HG02973 (cell line): ENCODE results near the gene PPM1J.
A peak's percentile ranks its signal among the peaks of the same experiment; 100 is the strongest.
"Not testable (repeated sequence)": the region's sequence is repeated elsewhere in the genome, so short reads cannot be mapped to it uniquely, and the experiment has no call there.

ENCODE experiments used
- ATAC-seq: cut with Tn5 transposase; IDR thresholded peaks from one replicate; pipeline ENCODE4 v1.9.1; 2021; ENCODE audit warnings: moderate library complexity; ENCODE audit not compliant: unreplicated experiment

The PPM1J gene, protein sequence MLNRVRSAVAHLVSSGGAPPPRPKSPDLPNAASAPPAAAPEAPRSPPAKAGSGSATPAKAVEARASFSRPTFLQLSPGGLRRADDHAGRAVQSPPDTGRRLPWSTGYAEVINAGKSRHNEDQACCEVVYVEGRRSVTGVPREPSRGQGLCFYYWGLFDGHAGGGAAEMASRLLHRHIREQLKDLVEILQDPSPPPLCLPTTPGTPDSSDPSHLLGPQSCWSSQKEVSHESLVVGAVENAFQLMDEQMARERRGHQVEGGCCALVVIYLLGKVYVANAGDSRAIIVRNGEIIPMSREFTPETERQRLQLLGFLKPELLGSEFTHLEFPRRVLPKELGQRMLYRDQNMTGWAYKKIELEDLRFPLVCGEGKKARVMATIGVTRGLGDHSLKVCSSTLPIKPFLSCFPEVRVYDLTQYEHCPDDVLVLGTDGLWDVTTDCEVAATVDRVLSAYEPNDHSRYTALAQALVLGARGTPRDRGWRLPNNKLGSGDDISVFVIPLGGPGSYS

DNA sequence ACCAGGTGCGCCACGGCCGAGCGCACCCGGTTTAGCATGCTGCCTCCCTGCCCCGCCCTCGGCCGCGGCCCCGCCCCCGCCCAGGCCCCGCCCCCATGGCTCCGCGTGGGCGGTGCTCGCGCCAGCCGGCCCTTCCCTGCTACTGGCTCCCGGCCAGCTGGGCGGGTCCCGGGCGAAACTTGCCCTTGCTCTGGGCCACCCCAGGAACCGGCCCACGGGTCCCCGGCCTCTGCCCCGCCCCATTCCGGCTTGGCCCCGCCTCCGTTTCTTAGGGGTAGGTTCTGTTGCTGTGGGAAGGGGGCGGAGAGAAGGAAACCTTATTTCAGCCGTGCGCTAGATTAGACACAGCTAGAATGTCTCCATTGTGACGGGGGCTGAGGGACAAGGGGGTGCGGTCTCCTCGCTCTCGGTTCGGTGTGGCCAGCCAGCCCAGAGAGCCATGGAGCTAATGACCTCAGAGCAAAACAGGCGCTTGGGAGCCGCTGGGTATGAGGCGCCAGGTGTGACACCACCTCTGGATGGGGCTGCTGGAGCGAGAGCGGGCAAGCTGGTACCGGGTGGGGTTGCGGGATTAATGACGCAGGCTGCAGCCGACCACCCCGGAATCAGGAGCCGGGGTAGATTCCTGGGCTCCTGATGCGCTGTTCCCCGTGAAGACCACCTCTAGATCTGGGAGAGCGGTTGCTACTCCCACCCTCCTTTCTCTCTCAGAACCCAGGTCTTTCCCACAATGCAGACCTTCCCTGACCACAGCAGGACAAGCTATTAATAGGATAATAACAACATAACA lies at the start of gene PPM1J:
Gene PPM1J (minus strand): TSS at position 69 of the 790 bp plus-strand sequence. CDS start 31 bp downstream, at position 38.
- ATAC-seq, result peak; percentile 67

DNA sequence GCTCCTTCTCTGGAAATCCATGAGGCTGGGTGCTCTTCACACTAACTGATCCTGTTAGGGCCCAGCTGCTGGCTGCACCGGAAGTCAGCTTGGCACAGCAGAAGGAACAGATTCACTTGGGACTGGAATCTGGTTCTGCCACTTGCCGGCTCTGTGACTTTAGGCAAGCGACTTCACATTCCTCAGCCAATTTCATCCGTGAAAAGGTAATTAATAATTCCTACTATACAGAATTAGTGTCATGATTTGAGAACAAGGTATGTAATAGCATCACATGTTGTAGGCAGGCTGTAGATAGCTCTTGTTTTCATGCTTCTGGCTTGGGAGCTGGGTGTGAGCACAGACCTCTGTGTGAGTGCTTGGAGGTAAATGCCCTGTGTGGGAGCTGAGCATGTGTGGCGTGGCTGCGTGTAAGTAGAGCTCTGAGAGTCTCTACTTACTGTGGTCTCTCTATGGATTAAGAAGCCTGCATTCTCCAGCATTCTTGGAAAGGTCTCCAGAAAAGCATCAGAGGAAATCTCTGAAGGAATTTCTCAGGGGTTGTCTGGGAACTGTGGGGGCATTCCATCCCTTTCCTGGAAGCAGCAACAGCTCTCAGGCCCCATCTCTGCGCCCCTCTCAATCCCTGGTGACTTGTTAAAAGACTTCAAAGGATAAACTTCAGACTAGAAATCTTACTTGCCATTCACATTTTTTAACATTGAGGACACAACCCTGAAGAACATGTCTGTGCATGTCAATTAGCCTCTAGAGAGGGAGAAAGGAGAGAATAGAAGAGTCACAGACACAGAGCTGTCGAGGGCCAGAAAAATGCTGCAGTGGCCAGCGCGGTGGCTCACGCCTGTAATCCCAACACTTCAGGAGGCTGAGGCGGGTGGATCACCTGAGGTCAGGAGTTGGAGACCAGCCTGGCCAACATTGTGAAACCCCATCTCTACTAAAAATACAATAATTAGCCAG lies 47.7 kb upstream of the PPM1J start:
- no peak for ATAC-seq

DNA sequence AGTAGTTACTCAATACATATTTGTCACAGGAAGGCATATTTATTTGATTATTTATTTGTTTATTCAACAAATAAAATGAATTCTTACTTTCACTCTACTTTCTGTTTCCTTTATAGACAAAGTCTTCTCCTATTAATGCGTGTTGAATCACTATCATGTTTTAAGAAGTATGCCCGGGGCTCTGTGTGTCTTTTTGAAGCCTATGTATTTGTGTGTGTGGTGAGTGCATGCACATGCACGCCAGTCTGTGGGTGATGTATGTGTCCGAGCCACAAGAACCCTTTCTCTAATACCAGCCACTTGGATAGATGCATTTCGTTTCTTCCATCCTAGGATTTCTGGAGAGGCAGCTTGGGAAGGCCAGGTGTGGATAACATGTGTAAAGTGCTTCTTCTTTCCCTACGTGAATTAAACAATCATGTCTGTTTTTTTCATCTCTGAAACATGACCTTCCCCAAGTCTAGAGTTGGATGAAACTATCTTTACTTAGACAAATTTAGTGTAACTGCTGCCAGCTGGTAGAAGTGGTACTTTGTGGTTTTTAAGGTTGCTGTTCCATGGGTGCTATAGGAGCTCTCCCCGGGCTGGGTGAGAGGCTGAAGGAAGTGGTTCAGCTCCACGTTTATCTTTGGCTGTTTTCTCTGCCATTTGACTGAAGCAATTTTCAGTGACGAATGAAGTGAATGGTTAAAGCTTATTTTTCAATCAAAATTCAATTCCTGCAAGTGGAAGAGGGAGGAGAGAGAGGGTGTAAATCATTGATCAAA lies 46.8 kb upstream of the PPM1J start:
- no peak for ATAC-seq

DNA sequence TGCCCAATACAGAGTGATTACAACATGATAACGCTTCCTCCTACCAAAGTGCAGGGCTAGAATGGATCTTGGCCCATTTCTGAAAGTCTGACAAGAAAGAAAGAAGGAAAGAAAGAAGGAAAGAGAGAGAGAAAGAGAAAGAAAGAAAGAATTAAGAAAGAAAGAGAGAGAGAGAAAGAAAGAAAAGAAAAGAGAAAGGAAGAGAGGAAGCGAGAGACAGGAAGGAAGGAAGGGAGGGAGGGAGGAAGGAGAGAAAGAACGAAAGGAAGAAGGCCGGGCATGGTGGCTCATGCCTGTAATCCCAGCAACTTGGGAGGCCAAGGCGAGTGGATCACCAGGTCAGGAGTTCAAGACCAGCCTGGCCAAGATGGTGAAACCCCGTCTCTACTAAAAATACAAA lies 44.1 kb upstream of the PPM1J start:
- ATAC-seq, result no peak

DNA sequence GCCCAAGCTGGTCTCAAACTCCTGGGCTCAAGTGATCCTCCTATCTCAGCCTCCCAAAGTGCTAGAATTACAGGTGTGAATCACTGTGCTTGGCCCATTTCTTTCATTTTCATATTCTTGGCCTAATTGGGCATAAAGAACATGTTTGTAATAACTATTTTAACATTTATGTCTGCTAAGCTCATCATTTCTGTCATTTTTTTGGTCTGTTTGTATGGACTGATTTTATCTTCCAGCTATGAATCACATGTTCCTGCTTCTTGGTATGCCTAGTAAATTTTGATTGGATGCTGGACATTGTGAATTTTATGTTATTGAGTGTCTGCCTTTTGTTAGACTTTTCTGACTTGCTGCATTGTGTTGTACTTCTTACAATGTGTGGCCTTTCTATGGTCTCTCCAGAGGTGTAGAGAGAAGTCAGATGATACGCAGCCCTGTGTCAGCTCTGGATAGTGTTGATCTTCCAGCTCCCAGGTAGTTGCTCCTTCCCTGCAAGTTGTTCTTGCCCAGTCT lies 39.0 kb upstream of the PPM1J start:
- ATAC-seq, result no peak

DNA sequence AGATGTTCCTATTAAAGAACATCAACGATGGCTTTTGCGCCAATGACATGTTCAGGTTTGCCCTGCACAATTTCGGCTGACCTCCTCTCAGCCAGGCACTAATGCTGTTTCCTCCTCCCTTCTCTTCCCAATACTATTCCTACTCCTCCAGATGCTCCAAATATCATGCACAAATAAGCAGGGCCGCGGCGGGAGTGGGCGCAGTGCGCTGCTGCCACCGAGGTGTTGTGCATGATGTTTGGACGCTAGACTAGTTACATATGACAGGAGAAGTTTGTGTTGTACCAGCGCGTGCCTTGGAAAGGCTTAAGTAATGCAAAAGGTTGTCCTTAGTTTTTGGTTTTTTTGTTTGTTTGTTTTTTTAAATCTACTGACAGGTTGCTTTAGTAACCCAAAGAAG lies 33.3 kb upstream of the PPM1J start:
- ATAC-seq, result no peak

- no peak for ATAC-seq
Measured at GRCh38 chr1:112744009-112744578, 29.0 kb upstream of the PPM1J start.

- ATAC-seq, result no peak
Measured at GRCh38 chr1:112743174-112744008, 28.3 kb upstream of the PPM1J start.

- no peak for ATAC-seq
Measured at GRCh38 chr1:112737573-112737972, 22.4 kb upstream of the PPM1J start.

DNA sequence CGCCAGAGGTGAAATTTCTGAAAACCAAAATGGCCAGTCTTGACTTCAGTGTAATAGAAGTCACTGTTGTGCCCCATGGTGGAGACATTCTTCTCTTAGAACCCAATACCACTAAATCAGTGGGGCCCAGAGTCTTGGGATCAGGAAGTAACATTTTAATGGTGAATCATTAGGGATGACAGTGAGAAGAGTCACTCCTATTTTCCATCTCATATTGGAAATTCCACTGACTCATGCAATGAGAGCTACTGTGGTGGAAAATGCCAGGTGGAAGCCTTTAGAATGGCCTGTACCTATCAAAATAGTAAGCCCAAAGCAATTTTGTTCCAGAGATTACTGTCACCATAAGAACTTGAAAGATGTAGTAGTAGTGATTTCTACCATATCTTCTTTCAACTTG lies 20.6 kb upstream of the PPM1J start:
- ATAC-seq, result no peak

GRCh38 chr1:112731451-112731850 lies 16.3 kb upstream of the PPM1J start:
- ATAC-seq, result no peak

- ATAC-seq, result no peak
Measured at GRCh38 chr1:112729909-112730308, 14.8 kb upstream of the PPM1J start.

GRCh38 chr1:112729011-112729410 lies 13.9 kb upstream of the PPM1J start:
- not testable (repeated sequence) for ATAC-seq

DNA sequence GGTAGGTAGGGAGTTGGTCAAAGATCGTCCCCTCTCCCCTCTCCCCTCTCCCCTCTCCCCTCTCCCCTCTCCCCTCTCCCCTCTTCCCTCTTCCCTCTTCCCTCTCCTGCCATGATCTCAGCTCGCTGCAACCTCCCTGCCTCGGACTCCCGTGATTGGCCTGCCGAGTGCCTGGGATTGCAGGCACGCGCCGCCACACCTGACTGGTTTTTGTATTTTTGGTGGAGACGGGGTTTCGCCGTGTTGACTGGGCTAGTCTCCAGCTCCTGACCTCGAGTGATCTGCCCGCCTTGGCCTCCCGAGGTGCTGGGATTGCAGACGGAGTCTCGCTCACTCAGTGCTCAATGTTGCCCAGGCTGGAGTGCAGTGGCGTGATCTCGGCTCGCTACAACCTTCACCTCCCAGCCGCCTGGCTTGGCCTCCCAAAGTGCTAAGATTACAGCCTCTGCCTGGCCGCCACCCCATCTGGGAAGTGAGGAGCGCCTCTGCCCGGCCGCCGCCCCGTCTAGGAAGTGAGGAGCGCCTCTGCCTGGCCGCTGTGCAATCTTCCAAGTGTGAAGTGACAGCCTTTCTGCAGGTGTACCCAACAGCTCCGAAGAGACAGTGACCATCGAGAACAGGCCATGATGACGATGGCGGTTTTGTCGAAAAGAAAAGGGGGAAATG lies 13.3 kb upstream of the PPM1J start:
- not testable (repeated sequence) for ATAC-seq

DNA sequence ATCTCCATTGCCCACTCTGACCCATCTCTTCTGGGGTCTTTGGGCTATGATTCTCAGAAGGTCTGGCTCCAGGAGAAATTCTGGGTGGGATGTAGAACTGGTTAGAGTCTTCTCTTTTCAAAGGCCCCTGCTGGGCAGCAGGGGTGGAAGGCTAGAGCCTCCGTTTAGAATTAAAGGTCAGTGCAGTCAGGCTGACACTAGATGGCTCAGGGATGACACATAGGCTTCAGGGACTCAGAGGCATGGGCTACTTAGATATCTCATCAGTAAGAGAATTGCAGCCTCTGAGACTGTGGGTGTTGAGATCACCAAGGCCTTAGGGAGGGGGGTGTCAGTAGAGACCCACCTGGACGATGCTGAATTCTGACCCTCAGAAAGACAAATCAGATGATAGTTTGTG lies 12.6 kb upstream of the PPM1J start:
- no peak for ATAC-seq

DNA sequence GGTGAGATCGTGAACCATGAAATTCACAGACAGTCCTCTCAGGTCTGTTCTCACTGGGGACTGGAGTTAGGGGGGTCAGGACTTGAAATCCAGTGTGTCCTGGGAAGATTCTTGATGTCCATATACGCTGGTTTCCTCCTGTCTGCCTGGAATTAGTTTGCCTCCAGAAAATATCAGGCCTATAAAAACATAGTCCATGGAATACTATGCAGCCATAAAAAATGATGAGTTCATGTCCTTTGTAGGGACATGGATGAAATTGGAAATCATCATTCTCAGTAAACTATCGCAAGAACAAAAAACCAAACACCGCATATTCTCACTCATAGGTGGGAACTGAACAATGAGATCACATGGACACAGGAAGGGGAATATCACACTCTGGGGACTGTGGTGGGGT lies 9.1 kb upstream of the PPM1J start:
- ATAC-seq, result not testable (repeated sequence)

DNA sequence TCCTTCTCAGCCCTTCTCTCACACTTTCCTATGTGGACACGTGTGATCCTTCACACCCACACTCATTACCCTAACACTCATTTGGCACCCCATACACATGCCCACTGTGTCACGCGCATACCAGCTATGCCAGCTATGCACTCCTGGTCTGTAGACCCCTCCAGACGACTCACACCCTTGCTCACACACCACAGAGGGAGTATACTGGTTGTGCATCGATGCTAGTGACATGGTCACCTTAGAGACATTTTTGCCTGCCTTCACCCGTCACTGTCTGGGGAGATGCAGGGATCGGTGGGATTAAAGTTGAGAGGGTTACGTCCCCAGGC lies 8.3 kb upstream of the PPM1J start:
- no peak for ATAC-seq
